NCI-H1436 (cell line): ENCODE results near the gene NLRP2B.
"Not testable (repeated sequence)": the region's sequence is repeated elsewhere in the genome, so short reads cannot be mapped to it uniquely, and the experiment has no call there.

Experiments used
- DNase-seq: peaks from one replicate; lab custom pipeline; 2025; lab: John Stamatoyannopoulos, UW

Gene NLRP2B

DNA sequence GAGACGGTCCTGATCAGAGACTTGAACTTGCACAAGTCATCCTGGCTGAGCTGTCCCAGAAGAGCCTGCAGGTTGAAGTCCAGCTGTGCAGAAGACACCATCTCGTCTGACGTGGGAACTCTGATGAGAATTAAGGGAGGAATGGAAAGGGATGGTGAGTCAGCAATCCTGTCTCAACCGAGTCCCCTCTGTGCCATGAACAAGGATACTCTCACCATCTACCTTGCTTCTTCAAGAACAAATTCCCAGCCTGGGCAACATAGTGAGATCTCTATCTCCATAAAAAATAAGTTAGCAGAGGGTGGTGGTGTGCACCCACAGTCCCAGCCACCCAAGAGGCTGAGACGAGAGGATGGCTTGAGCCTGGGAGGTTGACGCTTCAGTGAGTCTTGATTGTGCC, at the start of gene NLRP2B:
Gene NLRP2B, minus strand, starts transcription at position 101 of the 400 bp plus-strand sequence.
- DNase-seq = no peak

DNA sequence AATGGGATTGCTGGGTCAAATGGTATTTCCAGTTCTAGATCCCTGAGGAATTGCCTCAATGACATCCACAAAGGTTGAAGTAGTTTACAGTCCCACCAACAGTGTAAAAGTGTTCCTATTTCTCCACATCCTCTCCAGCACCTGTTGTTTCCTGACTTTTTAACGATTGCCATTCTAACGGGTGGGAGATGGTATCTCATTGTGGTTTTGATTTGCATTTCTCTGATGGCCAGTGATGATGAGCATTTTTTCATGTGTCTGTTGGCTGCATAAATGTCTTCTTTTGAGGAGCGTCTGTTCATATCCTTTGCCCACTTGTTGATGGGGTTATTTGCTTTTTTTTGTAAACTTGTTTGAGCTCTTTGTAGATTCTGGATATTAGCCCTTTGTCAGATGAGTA, 45.9 kb upstream of the NLRP2B start:
- not testable (repeated sequence) for DNase-seq

DNA sequence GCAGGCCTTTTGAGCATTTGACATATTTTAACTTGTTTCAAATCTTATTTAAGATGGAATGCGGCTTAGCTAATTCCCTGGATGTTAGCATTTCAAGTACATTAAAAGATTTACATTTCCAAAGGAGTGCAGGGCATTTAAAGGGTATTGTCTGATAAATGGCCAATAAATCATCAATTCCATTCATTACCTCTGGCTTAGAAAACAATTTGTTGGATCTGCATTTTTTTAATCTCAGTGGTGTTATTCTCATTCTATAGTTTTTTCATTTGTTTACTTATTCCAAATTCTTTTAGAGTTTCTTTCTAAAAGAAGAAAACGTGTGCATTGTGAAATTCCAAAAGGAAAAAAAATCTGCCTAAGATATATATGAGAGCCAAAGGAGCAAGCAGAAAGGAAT, 1.3 kb upstream of the NLRP2B start:
- no peak for DNase-seq

DNA sequence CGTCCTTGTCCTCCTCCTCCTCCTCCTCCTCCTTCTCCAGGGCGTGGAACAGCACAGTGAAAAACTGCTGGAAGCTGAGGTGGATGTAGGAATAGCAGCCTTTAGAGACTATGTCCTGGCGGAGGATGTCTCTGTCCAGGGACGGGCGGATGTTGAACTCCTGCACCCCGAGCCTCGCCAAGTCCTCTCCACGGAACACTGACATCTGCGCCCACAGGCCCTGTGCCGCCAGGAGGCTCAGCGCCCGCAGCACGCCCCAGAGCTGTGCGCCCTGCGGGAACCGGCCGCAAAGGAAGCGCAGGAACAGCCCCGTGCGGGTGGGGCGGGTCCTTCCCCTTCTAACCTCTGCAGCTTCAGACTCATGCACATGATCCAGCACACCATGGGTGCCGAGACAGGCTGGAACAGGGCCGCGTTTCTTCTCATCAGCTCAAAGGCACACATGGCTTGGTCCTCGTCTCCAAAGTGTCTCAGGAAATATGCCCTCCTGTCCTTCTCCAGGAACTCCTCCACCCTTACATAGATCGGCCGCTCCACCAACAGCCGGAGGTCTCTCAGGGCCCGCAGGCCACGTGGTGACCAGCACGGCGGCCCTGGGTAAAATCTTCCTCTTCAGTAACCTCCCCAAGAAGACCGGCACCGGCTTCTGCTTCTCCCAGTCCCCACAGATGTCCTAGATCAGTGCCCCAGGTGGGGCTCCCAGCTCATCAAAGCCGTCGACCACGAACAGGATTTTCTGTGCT, 1.2 kb downstream of the NLRP2B start:
- DNase-seq = no peak

DNA sequence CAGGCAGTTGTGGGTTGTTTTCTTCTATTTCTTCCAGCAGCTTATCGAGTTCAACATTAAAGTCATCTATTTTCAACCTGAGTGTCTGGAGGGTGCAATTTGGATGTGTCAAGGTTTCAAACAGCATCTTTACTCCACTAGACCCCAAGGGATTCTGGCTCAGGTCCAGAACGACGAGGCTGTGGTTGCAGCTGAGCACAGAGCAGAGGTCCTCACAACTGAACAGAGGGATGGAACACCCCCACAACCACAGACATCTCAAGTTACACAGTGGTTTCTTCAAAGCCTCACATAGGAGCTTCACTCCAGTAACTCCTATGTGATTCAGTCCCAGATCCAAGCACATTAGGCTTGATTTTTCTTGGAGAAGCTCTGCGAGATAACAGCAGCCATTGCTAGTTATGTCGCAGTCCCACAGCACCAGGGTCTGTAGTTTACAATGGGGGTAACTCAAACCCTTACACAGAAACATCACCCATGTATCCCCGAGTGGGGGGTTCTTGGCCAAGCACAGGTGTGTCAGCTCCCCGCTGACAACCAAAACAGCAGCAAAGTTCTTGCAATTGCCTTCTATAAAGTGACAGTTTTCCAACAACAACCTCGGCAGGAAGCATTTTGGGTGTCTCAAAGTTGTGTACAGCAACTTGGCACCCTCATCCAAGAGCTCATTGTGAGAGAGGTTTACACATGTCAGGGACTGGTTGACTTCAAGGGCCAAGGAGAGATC, 2.8 kb downstream of the NLRP2B start:
- no peak for DNase-seq

DNA sequence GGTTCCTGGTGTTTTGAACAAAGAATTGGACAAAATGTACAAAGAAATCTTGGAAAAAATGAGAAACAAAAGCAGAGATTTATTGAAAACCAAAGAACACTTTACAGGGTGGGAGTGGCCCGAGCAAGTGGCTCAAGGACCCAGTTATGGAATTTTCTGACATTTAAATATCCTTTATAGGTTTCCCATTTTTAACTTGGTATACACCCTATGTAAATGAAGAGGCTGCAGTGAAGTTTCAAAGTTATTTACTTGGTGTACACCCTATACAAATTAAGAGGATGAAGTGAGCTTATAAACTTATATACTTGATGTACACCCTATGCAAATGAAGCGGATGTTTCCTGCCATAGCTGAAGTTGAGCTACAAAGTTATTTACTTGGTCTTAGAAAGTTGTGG, 4.7 kb downstream of the NLRP2B start:
- no peak for DNase-seq

DNA sequence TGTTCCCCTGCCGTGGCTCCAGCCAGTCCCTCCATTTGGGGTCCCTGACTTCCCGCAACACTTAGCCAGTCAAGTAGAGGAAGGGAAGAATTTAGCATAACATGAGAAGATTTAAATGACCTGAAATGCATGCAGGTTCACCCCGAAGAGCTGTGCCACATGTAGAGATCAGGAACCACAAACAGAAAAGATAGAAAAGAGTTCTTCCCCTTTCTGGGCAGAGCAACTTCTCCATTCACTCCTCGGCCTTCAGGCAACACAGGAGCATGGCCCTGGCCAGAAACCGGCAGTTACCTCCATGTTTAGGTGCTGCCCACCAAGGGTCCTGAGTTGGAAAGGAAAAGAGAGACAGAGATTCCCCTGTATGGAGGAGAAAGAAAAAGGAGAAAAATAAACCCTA, 5.2 kb downstream of the NLRP2B start:
- no peak for DNase-seq

DNA sequence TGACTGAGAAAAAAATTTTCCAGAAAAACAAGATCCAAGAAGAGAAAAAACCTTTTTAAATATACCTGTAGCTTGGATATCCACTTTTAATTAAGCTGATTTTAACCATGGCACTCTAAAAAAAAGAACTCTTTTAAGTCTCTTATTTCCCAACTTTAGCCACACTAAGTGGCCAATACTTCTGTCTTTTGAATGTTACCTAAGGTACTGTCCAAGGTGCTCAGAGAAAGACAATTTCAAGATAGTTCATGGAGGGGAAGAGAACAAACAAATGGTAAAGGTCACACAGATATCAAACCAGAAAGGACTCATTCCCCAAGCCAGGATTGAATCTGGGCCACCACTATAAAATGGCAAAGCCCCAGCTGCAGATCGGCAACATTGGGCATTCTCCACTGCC, 10.1 kb downstream of the NLRP2B start:
- no peak for DNase-seq

DNA sequence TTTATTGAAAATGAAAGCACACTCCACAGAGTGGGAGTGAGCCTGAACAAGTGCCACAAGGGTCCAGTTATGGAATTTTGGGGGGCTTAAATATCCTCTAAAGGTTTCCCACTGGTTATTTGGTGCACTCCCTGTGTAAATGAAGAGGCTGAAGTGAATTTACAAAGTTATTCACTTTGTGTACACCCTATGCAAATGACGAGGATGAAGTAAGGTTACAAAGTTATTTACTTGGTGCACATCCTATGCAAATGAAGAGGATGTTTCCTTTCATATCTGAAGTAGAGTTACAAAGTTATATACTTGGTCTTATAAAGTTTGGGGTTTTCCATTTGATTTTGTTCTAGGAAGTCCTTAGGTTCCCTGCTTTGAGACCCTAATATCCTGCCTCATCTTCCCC, 13.1 kb downstream of the NLRP2B start:
- DNase-seq = no peak

DNA sequence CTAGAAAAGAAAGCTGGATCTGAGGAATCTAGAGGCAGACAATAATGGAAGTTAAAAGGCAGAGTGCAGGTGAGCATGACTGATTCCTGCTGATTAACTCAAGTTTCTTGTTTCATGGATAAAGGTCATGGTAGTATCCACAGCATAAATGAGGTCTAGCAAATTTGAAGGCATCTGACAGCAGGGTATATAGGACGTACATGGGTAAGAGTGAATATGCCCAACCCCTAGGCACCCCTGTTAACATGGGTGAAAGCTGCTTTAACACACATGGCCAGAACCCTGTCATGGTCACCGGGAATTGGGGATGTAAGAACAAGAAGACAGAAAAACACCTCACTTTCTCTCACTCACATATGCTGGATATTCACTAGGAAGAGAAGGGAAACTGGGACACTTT, 25.0 kb downstream of the NLRP2B start:
- no peak for DNase-seq

DNA sequence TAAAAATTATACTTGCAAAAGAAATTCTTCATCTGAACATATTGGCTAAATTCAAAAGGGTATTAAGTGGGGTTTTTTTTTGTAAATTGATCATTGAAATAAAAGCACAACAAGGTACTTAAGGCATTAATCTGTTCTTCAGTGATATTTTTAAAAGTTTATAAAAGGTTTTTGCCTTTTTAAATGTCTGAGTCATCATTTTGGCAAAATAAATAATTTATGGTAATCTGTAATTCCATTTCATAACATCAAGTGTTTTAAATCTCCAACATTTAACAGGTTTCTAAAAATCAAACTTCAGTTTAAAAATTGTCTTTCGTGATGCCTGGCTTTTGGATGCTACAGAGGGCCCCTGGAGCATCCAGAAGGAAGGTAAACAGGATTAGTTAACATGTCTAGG, 27.4 kb downstream of the NLRP2B start:
- DNase-seq = no peak

DNA sequence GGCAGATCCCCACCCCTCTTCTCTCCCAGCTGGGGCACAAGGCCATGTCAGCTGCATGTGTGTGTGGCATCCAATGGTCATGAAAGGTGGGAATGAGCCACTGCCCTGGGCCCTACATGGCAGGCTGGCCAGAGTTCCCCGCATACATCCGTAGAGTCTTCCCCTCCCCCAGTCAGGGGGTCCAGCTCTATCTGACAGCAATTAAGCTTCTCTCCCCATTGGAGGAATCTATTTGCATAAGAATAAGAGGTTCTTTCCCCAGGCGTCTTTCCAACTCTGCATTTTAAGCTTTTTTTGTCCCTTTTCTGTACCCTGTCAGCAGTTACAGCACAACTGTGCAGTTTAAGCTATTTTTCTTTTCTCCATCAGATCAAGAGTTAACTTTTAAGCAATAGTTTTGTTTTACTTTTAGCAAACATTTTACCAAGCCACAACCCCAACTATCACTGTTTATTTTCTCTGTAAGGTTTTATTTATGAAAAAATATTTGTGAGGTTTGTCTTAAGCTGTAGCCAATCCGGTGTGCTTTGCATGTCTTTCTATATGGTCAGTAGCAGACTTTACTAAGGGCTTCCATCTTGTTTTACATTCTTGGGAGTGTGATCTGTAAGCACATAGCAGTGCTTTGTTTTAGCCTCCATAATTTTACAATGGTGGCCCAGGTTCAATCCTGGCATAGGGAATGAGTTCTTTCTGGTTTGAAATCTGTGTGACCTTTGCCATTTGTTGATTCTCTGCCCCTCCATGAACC, 28.7 kb downstream of the NLRP2B start:
- no peak for DNase-seq

DNA sequence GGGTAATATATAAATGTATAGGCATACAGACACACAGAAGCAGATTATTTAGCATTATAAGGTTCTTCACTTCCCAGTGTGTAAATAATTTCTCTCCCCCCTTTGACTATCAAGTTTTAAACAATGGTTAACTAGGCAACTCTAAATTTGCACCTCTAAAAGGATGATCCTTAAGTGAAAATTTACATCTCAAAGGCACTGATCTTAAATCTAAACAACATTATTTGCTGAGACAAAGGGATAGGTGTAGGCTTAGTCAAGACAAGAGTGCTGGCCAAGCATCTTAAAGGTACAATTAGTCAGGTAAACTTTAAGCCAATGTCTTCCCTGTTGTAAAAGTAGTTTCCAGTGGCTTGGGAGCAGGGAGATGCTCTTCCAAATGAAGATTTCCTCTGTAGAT, 33.0 kb downstream of the NLRP2B start:
- DNase-seq = no peak

DNA sequence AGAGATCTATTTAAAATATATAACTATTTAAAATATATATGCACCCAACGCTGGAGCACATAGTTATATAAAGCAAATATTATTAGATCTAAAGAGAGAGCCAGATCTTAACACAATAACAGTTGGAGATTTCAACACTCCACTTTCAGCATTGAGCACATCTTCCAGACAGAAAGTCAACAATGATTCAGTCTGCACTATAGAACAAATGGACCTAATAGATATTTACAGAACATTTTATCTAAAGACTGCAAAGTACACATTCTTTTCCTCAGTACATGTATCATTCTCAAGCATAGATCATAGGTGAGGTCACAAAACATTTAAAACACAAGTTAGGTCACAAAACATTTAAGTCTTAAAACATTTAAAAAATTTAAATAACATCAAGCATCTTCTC, 36.4 kb downstream of the NLRP2B start:
- no peak for DNase-seq

DNA sequence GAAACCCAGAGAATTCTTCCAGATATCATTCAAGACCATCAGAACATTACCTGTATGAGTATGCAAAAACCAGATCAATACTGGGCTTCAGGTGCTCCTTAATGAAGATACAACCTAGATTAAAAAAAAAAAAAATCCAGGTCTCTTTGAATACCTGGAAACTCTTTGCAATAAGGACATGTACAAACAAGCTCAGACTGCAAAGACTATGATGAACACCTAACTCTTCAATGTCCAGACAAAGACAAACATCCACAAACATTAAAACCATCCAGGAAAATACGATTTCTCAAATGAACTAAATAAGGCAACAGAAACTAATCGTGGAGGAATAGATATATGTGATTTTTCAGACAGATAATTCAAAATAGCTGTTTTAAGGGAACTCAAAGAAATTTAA, 38.7 kb downstream of the NLRP2B start:
- no peak for DNase-seq

DNA sequence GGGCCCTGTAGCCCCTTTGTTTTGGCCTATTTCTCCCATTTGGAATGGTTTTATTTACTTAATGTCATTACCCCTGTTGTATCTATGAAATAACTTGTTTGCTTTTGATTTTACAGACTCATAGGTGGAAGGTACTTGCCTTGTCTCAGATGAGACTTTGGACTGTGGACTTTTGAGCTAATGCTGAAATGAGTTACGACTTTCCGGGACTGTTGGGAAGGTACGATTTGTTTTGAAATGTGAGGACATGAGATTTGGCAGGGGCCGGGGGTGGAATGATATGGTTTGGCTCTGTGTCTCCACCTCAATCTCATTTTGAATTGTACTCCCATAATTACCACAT, 39.4 kb downstream of the NLRP2B start:
- no peak for DNase-seq

DNA sequence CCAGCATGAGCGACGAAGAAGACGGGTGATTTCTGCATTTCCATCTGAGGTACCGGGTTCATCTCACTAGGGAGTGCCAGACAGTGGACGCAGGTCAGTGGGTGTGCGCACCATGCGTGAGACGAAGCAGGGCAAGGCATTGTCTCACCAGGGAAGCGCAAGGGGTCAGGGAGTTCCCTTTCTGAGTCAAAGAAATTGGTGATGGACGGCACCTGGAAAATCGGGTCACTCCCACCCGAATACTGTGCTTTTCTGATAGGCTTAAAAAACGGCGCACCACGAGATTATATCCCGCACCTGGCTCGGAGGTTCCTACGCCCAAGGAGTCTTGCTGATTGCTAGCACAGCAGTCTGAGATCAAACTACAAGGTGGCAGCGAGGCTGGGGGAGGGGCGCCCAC, 50.6 kb downstream of the NLRP2B start:
- not testable (repeated sequence) for DNase-seq
